HK-2 (cell line): ENCODE results near the gene ZNF431.
A peak's percentile ranks its signal among the peaks of the same experiment; 100 is the strongest.
"Not testable (repeated sequence)": the region's sequence is repeated elsewhere in the genome, so short reads cannot be mapped to it uniquely, and the experiment has no call there.

Experiments
- DNase-seq: peaks from one replicate; pipeline ENCODE4 v3.0.0-alpha.2; 2018; ENCODE audit not compliant: unreplicated experiment

ZNF431 gene

DNA sequence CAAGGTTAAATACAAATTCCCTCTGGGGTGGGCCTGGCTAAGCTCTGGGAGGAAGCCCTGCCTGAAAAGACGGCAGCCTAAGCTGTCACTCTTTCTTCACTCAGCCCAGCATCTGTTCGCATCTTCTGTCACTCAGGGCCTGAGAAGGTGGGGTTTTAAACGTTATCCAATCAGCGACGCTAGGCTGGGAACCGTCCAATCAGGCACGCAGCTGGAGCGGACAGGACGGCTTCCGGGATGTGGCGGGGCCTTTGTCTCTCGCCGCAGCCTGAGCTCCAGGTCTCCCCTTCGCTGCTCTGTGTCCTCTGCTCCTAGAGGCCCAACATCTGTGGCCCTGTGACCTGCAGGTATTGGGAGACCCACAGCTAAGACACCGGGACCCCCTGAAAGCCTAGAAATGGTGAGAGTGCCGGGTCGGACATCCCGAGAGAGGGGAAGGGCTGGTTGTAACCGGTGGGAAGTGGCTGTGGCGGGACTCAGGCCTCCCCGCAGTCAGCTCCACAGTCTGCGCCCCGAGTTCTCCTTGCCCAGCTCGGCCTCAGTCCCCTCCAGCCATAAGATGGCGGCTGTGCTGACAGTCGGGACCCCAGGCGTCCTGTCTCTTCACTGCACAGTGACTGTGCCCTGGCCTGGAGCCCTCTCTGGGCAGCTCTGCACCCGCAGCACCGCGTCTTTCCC, at the start of gene ZNF431:
ZNF431 (plus strand) TSS at position 254 of the 678 bp plus-strand sequence; CDS start at position 398, 144 bp downstream.
- DNase-seq = peak; percentile 92

DNA sequence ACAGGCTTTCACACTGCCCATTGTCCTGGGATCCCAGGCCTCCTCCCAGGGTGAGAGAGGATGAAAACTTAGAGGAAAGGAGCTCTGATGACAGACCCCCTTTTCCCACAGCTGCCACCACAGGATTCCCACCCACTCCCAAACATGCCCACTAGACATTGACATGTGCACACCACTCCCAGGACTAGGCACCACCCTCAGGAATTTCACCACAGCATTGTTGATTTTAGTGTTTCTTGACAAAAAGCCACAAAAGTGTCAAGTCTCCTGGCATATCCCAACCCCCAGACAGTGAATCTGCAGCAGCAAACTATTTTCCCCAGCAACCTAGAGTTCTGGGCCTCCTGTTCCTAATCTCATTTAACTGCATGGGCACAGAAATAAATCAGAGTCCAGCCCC, 49.7 kb upstream of the ZNF431 start:
- DNase-seq = peak; percentile 8

DNA sequence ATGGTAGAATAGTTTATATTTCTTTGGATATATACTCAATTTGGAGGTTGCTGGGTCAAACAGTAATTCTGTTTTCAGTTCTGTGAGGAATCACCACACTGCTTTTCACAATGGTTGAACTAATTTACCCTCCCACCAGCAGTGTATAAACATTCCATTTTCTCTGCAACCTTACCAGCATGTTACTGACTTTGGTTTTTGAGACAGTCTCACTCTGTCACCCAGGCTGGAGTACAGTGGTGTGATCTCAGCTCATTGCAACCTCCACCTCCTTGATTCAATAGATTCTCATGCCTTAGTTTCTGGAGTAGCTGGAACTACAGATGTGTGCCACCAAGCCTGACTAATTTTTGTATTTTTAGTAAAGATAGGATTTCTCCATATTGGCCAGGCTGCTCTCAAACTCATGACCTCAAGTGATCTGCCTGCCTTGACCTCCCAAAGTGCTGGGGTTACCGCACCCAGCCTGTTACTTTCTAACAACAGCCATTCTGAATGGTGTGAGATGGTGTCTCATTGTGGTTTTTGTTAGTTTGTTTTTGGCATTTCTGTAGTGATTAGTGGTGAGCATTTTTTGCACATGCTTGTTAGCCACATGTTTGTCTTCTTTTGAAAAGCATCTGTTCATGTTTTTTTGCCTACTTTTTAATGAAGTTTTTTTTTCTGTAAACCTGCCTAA, 47.4 kb upstream of the ZNF431 start:
- no peak for DNase-seq

DNA sequence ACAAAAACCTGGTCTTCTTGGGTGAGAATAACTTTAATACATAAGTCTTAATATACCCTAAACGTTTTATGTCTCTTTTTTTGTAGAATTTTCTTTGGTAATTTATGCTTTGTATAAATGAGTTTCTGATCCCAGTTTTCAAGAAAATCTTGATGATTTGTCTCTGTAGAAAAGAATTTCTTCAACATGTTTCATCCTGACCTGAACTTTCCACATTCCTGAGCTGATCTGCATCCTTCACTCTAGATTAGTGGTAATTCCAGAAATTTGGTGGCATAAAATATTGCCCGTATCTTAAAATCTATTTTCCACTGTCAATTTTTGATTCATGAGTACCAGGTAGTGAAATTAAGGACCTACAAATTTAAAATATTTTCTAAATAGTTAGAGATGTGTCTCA, 43.5 kb upstream of the ZNF431 start:
- DNase-seq = no peak

DNA sequence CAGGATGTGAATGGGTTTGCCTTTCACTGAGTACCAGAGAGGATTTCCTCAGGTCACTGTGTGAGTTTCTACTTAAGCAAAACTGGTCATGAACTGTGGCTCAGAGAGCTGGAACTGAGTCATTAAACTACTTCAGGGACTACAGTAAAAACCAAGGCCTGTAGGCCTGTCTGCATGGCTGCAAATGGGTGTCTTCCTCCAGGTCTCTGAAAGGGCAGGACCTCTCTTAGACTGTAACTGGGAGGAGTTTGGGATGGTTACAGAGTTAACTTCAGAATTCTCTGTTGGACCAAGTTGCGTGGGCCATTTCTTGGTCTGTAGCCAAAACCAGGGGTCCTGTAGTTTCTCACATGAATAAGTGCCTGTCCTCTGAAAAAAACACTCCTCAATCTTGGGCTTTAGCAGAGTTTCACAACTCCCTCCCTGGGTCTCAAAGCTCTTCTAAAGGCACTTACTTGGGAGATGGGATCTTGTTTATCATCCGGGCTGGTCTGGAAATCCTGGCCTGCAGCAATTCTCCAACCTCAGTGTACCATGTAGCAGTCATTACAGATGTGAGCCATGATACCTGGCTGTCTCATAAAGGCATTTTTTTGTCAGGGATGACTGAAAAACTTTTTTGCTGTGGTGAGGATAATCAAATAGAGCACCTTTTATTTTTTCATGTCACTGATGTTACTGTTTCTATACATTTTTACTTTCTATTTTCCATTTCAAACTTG, 40.2 kb upstream of the ZNF431 start:
- DNase-seq = no peak

DNA sequence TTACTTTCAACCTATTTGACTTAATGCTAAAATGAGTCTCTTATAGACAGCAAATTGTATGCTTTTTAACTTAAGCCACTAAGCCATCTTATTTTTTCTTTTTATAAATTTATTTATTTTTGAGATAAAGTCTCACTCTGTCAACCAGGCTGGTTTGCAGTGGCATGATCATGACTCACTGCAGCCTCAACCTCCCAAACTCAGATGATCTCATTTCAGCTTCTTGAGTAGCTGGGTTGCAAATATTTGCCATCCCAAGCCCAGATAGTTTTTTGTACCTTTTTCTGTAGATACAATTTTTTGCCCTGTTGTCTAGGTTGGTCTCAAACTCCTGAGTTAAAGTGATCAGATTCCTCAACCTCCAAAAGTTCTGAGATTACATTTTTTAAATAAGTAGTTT, 32.7 kb upstream of the ZNF431 start:
- no peak for DNase-seq

DNA sequence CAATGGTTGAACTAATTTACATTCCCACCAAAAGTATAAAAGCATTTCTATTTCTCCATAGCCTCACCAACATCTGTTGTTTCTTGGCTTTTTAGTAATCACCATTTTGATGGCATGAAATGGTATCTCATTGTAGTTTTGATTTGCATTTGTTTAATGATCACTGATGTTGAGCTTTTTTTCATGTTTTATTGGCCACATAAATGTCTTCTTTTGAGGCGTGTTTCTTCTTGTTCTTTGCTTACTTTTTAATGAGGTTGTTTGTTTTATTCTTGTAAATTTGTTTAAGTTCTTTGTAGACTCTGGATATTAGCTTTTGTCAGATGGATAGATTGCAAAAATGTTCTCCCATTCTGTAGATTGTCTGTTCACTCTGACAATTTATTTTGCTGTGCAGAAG, 31.7 kb upstream of the ZNF431 start:
- DNase-seq = no peak

DNA sequence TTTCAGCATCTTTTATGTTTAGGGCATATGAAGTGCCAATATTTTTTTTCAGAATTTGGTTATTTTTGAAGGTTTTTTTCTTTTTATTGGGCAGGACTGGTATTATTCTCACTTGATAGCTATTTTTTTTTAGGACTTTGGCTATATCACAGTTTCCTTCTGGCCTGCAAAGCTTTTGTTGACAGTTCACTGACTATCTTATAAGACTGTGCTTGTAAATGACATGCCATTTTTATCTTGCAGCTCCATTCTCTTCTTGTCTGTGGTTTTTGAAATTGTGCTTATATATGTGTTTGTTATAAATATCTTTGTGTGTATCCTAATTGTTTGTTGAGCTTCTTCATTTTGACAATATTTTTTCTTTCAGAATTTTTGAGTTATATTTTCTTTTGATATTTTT, 26.4 kb upstream of the ZNF431 start:
- no peak for DNase-seq

DNA sequence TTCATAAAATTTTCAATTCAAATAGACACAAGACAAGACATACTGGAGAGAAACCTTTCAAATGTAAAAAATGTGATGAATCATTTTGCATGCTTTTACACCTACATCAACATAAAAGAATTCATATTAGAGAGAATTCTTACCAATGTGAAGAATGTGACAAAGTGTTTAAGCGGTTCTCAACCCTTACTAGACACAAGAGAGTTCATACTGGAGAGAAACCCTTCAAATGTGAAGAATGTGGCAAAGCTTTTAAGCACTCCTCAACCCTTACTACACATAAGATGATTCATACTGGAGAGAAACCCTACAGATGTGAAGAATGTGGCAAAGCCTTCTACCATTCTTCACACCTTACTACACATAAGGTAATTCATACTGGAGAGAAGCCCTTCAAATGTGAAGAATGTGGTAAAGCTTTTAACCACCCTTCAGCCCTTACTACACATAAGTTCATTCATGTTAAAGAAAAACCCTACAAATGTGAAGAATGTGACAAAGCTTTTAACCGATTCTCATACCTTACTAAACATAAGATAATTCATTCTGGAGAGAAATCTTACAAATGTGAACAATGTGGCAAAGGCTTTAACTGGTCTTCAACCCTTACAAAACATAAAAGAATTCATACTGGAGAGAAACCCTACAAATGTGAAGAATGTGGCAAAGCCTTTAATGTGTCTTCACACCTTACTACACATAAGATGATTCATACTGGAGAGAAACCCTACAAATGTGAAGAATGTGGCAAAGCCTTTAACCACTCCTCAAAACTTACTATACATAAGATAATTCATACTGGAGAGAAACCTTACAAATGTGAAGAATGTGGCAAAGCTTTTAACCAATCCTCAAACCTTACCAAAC, 24.6 kb upstream of the ZNF431 start:
- no peak for DNase-seq

DNA sequence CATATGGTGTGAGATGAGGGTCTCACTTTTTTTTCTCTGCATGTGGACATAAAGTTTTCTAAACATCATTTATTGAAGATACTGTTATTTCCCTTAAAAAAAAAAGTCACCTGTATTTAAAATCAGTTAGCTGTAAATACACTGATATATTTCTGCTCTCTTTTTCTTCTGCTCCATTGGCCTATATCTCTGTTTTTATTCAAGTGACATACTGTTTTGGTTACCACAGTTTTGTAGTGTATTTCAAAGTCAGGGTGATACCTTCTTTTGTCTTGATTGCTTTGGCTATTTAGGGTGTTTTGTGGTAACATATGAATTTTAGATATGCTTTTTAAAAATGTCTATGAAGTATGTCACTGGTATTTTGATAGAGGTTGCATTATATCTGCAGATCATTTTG, 15.8 kb upstream of the ZNF431 start:
- no peak for DNase-seq

DNA sequence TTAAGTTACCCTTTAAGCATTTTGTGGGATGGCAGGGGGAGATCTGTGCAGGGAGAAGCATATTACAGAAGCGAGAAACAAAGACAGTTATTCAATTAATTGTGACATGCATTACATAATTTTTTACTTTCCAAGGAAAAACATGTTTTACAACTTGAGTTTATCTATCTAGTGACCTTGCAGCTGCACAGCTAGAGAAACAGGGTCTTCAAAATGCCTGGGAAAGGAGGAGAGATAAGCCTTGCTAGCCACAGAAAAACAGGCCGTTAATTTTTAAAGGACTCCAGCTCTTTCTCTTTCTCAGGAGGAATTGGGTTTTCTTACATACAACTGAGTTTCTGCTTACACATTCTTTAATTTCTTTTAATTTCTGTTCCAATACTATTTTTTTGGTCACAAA, 14.8 kb upstream of the ZNF431 start:
- DNase-seq = no peak

DNA sequence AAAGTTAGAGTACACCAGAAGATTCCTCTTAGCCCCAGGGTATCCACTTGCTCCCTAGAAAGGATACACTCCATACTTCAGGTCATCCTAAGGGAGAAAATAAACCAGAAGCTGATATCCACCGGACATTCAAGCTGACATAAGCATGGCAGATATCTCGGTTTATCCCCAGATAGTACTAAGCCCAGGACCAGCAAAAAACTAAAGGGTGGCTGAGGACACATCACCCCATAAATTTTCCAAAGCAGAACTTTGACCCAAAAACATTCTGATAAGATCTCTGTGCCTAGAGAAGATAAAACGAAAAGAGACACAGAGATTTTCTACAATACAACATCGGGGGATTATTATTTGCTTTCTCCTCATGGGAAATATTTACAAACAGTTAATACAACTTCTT, 13.9 kb upstream of the ZNF431 start:
- no peak for DNase-seq

DNA sequence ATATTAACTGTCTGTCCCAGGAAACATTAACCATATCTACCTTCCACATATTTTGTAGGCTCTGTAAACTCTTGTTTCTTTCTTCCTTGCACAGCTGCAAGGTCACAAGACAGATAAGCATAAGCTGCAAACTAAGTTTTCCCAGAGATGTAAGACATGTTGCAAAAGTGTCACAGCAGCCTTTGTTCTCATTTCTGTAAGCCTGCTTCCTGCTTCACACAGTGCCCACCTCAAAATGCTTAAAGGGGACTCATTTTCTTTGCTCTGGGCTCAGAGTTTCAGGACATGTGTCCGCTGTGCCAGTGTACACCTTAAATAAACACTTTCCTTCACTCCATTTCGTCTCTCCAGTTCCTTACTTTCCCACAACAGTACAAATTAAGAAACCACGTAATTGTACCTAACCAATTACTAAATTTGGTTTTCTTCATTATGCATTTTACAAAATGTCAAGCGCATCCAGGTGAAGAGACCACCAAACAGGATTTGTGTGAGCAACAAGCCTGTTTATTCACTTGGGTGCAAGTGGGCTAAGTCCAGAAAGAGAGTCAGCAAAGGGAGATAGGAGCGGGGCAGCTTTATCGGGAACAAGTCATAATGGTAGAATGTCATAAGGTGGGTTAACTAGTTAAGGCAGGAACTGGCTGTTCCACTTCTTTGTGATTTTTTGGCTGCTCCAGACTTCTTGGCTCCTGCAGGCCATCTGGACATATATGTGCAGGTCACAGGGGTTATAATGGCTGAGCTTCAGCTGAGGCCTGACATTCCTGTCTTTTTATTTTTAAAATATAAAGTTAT, 12.7 kb upstream of the ZNF431 start:
- no peak for DNase-seq

DNA sequence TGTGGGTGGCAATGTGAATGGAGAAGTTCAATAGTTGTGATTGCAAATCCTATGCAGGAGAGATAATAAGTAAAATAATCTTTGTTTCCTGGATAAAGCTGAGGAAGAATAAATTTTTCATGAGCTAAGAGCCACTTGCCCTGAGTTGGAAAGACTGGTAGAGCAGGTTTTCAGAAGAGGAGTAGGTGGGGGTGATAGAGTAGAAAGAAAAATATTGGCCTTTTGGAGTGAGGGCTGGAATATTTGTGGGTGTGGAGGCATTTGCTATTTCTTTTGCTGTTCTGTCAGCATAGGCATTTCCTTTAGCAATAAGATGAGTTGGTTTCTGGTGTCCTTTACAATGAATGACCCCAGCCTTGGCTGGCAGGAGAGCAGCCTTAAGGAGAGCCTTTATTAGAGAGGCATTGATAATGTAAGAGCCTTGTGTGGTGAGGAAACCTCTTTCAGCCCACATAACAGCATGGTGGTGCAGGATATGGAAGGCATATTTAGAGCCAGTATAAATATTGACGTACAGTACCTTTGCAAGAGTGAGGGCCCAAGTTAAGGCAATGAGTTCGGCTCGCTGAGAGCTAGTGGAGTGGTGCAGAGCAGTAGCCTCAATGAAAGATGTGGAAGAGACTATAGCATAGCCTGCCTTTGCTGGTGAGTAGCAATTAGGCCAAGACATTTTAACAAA, 11.6 kb upstream of the ZNF431 start:
- DNase-seq = no peak

DNA sequence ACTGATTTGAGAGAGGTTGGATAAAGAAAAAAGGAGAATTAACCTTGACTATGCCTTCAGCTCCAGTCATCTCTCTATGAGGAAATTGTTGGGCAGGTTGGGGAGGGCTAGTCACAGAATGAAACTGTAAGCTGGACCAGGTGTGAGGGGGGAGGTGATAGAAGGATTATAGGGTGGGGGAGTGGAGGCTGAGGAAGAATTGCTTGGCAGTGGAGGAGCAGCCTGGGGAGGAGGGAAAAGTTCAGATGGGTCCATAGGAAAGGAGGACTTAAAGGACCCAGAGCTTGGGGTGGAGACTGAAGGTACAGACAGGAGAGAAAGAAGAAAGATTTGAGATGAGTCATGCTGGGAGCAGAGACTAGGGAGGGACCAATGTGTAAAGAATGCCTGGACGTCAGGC, 8.2 kb upstream of the ZNF431 start:
- DNase-seq = no peak

DNA sequence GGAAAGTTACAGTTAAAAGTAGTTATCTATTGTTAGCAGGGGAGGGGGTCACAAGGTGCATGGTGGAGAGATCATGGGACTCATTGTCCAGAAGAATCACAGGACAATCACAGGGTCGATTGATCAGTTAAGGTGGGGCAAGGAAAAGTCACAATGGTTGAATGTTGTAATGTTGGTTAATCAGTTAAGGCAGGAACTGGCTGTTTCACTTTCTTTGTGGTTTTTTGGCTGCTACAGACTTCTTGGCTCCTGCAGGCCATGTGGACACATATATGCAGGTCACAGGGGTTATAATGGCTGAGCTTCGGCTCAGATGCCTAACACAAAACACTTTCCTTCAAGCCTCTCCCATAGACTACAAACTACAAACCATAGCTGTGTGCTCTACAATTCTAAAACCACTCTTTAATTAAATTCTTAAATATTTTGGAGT, 6.9 kb upstream of the ZNF431 start:
- no peak for DNase-seq

DNA sequence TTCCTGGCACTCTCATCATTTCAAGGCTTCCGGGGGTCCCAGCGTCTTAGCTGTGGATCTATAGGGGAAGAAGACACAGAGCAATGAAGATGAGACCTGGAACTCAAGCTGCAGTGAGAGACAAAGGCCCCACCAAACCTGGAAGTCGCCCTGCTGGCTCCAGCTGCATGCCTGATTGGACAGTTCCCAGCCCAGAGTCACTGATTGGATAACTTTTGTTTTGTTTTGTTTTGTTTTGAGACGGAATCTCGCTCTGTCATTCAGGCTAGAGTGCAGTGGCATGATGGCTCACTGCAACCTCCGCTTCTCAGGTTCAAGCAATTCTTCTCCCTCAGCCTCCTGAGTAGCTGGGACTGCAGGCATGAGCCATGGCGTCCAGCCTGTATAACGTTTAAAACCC, 6.4 kb upstream of the ZNF431 start:
- no peak for DNase-seq

DNA sequence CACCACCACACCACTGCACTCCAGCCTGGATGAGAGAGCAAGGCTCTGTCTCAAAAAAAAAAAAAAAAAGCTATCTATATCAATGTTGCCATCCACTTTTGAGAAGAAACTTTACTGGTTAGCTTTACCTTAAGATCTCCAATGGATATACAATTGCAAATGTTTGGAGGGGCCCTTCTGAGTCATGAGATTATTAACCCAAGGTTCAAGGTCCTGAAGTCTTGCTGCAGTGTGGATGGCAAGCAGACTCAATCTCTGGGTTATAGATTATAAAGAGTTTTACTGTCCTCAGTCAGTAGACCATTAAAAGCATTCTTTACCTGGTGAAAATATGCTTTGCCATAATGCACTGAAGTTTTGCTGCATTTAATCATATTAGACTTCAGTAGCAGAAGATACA, 3.7 kb upstream of the ZNF431 start:
- DNase-seq = no peak

DNA sequence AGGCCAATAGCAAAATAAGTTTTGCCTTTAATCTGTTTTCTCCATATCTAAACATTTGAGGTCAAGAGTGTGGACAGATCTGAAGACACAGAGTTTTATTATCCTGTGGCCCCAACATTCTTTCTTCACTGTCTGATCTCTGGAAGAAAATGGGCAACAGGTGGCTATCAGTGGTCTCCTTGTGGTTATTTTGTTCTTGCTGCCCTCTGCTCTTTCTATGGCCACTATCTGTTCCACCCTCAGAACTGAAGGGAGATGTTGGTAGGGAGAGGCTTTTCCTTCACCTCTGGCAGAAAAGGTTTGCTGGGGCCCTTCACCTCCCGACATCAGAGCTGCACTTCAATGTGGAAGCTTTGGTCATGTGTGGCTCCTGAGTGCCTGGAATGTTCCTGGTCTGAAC, 834 bp upstream of the ZNF431 start:
- DNase-seq = not testable (repeated sequence)

DNA sequence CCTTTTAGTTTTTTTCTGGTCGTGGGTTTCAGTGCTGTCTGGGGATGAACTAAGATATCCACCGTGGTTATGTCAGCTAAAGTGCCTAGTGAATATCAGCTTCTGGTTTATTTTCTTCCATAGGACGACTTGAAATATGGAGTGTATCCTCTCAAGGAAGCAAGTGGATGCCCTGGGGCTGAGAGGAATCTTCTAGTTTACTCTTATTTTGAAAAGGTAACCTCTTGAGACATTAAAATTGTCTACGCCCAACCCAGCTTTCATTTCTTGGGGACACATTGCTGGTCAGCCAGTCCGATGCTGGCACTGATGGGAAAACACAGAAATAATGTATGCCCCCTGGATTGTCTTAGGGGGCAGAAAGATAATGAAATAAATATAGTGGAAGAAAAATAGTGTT, 1.6 kb downstream of the ZNF431 start:
- no peak for DNase-seq

DNA sequence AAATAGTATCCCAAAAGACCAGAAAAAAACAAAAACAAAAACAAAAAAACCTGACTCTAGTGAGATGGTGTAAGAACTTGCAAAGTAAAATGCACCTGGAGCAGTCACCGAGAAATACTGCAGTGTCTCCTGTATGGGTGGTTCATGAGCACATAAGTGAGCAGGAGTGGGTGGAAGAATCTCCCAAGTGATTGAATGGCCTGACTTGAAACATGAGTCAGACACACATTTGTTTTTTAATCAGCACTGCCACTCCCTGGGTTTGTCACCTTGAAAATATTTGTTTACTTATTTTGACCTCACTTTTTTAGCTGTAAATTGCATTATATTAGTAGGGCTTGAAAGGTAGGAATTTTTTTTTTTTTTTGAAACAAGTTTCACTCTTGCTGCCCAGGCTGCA, 2.0 kb downstream of the ZNF431 start:
- DNase-seq = no peak
